ENCODE measurements around the gene SS18L1.

DNA sequence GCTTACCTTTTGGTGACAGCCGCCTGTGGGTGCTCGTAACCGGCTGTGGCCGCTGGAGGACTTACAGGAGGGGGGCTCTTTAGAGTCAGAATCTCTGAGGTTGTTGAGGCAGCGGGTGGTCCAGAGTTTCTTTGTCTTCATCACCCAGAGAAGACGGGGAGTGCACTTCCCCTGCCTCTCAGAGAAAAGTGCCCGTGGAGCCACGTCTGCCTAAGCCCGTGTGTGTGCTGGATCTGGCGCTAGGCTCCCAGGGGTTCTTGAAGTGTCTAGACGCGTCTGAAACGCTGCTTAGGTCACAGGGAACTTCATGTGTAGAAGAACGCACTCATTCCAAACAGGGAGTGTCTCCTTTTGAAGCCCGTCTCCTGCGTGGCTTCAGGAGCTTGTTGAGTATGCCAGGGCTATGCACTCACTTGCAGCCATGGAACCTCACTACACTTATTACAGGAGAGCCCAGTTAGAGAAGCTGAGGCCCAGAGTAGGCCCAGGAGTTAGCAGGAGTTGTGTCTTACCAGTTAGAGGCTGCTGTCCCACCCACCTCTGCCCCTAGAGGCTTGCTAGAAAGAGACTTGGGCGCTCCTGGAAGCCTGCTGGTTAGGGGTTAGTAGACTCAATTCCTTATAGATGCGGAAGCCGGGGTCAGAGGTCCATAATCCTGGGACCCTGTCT lies 20.0 kb upstream of the SS18L1 start:
- 0 out of 2 replicates have a peak, but pooled peaks have one; percentile 23 for TF ChIP-seq CTCF (conservative IDR thresholded peaks at IDR 0.05; ENCODE audit: low read depth, low read length)
- no peak for TF ChIP-seq EZH2 (IDR thresholded peaks at IDR 0.05; ENCODE audit: borderline replicate concordance, low read depth, low read length, poor library complexity, severe bottlenecking)

Data from A673 (cell line).